ENCODE results near the gene SPO11. TPM values are rescaled to one million over a fixed set of nuclear protein-coding genes. Genes with fewer than 3 reads are reported as not detected.

The SPO11 gene
- total and polyA plus RNA-seq, 2 experiments from 2014 or later: not detected

- no peaks in the 10 kb centered on the region; the same call in 1 of the 2 replicates for H3K27me3 ChIP-seq (ENCODE audit: insufficient read depth)
- peak; percentile 35 for ATAC-seq
- DNase-seq (ENCODE audit: low spot score): peak; percentile 60
- H3K4me1 ChIP-seq (ENCODE audit: insufficient read depth): peaks cover 2% of the 10 kb centered on the region; the same call in 1 of the 2 replicates
- H3K79me2 ChIP-seq (replicated peaks; ENCODE audit: insufficient read depth): peaks cover 30% of the 10 kb centered on the region
- no peaks in the 10 kb centered on the region for H3F3A ChIP-seq (replicated peaks; ENCODE audit: low read depth)
- peaks cover 17% of the 10 kb centered on the region; the same call in 1 of the 2 replicates for H4K20me1 ChIP-seq (replicated peaks; ENCODE audit: insufficient read depth)
- peak overlapping the region; percentile 71 for H3K4me3 ChIP-seq
- Mint-ChIP-seq H3K27ac (peak overlapping the region; percentile 74; the same call in 1 of the 2 replicates), H3K4me1 (peaks cover 28% of the 10 kb centered on the region), H3K4me3 (peak overlapping the region; percentile 81), H3K27me3 (ENCODE audit: insufficient read depth, low read depth, poor library complexity) (peaks cover 11% of the 10 kb centered on the region), H3K9me3 (no peaks in the 10 kb centered on the region), H3K36me3 (ENCODE audit: low read depth) (peaks cover 22% of the 10 kb centered on the region)
- H3K4me2 ChIP-seq: peak overlapping the region; percentile 89
- H2AFZ ChIP-seq: peak overlapping the region; percentile 86
- H3K27ac ChIP-seq (ENCODE audit: low read depth): no peak overlapping the region; the same call in 1 of the 2 replicates
- H3K36me3 ChIP-seq (ENCODE audit: insufficient read depth): peaks cover 5% of the 10 kb centered on the region; the same call in 1 of the 2 replicates
- no peaks in the 10 kb centered on the region for H3K9me2 ChIP-seq (ENCODE audit: insufficient read depth)
- TF ChIP-seq REST (IDR thresholded peaks at IDR 0.05; ENCODE audit: unreplicated experiment): no peak
- TF ChIP-seq CTCF (conservative IDR thresholded peaks at IDR 0.05; ENCODE audit: low read depth in 2 of 2): 0 out of 4 replicates have a peak, but pooled peaks of 1 of the 2 experiments have one; percentile 2
These were observed 60.3 kb downstream of the SPO11 start for GRCh38 chr20:57389695-57390603.

- peaks cover 28% of the 10 kb centered on the region for H3K36me3 Mint-ChIP-seq (ENCODE audit: low read depth)
- Histone ChIP-seq H3K79me2 (replicated peaks; ENCODE audit: insufficient read depth) (peaks cover 38% of the 10 kb centered on the region), H3F3A (replicated peaks; ENCODE audit: low read depth) (no peaks in the 10 kb centered on the region), H2AFZ (peak within 1 kb of the TSS; percentile 86), H4K20me1 (replicated peaks; ENCODE audit: insufficient read depth) (peaks cover 23% of the 10 kb centered on the region; the same call in 1 of the 2 replicates), H3K36me3 (ENCODE audit: insufficient read depth) (peaks cover 5% of the 10 kb centered on the region; the same call in 1 of the 2 replicates), H3K27ac (ENCODE audit: low read depth) (peak within 1 kb of the TSS; percentile 88), H3K27me3 (ENCODE audit: insufficient read depth) (no peaks in the 10 kb centered on the region; the same call in 1 of the 2 replicates), H3K4me2 (peak within 1 kb of the TSS; percentile 91), H3K4me1 (ENCODE audit: insufficient read depth) (peaks cover 2% of the 10 kb centered on the region; the same call in 1 of the 2 replicates), H3K9me2 (ENCODE audit: insufficient read depth) (no peaks in the 10 kb centered on the region), H3K4me3 (peak within 1 kb of the TSS; percentile 74)
- H3K27ac Mint-ChIP-seq: peak within 1 kb of the TSS; percentile 87
- H3K4me3 Mint-ChIP-seq: peak within 1 kb of the TSS; percentile 92
- H3K4me1 Mint-ChIP-seq: peaks cover 35% of the 10 kb centered on the region
- H3K27me3 Mint-ChIP-seq (ENCODE audit: insufficient read depth, low read depth, poor library complexity): peaks cover 13% of the 10 kb centered on the region
- TF ChIP-seq CREB1 (CRISPR knock-in tag; IDR thresholded peaks at IDR 0.05; ENCODE audit: low read depth) (no peak), POLR2AphosphoS5 (IDR thresholded peaks at IDR 0.05; ENCODE audit: low read depth) (peak; percentile 68), ETS1 (IDR thresholded peaks at IDR 0.05) (0 out of 2 replicates have a peak, but pooled peaks have one; percentile 34), CTCF (conservative IDR thresholded peaks at IDR 0.05; ENCODE audit: low read depth in 2 of 2) (no peak)
- DNase-seq (ENCODE audit: low spot score) (peak; percentile 81), ATAC-seq (peak; percentile 28)
- H3K9me3 Mint-ChIP-seq: no peaks in the 10 kb centered on the region
These were observed 61.2 kb downstream of the SPO11 start, which contains the start of gene RBM38 for GRCh38 chr20:57390604-57391438. Gene RBM38, plus strand, starts transcription at chr20:57391396. Its CDS starts 186 bp downstream, at chr20:57391582.

Data from GM23338 (cell line).